ENCODE data around the gene ATG2A.

- TF ChIP-seq CTCF (IDR thresholded peaks at IDR 0.05) (no peak), EZH2 (IDR thresholded peaks at IDR 0.05) (no peak)
These were observed 43.7 kb upstream of the ATG2A start for GRCh38 chr11:64960719-64961118.
